ENCODE measurements around the gene NEB.
A peak's percentile ranks its signal among the peaks of the same experiment; 100 is the strongest.

The NEB gene

GRCh38 chr2:151758744-151759143 lies 24.5 kb upstream of the NEB start:
- Histone ChIP-seq H3K27ac (ENCODE audit: low read length, poor library complexity, severe bottlenecking) (no peak overlapping the region), H3K23ac (ENCODE audit: low read length in 2 of 2) (no peak overlapping the region), H4K8ac (ENCODE audit: low read length) (no peak overlapping the region), H3K79me1 (replicated peaks; ENCODE audit: low read length, poor library complexity, severe bottlenecking) (no peaks in the 10 kb centered on the region), H3K9ac (ENCODE audit: low read length) (no peak overlapping the region), H3K27me3 (ENCODE audit: control insufficient read depth in 1 of 2, insufficient read depth in 1 of 2, low read length in 2 of 2) (no peaks in the 10 kb centered on the region), H3K4me2 (ENCODE audit: low read length, poor library complexity, severe bottlenecking) (no peak overlapping the region), H2AFZ (ENCODE audit: low read depth, low read length) (no peak overlapping the region), H4K91ac (ENCODE audit: low read length) (no peak overlapping the region), H3K36me3 (ENCODE audit: control insufficient read depth in 1 of 2, insufficient read depth in 2 of 2, low read depth in 1 of 2, low read length in 2 of 2) (no peaks in the 10 kb centered on the region), H3K4me1 (ENCODE audit: control insufficient read depth, insufficient read depth, low read depth, low read length) (peaks cover 5% of the 10 kb centered on the region), H2BK15ac (ENCODE audit: low read depth, poor library complexity, severe bottlenecking) (no peak overlapping the region), H2AK5ac (ENCODE audit: low read length, severe bottlenecking) (no peak overlapping the region), H3K18ac (ENCODE audit: low read depth in 1 of 2, low read length in 2 of 2) (no peak overlapping the region), H2BK5ac (ENCODE audit: low read depth, low read length, poor library complexity, severe bottlenecking) (no peak overlapping the region), H3K4ac (ENCODE audit: low read depth in 1 of 2, low read length in 2 of 2) (no peak overlapping the region), H3K9me3 (ENCODE audit: control insufficient read depth, low read length) (no peaks in the 10 kb centered on the region), H3K4me3 (ENCODE audit: insufficient read depth in 1 of 2, low read depth in 1 of 2, low read length in 2 of 2) (no peak overlapping the region), H3K14ac (ENCODE audit: low read length in 2 of 2) (no peak overlapping the region), H2BK12ac (ENCODE audit: low read length in 2 of 2) (no peak overlapping the region), H2BK120ac (ENCODE audit: low read depth, low read length) (no peak overlapping the region)
- DNase-seq, result no peak
- 91% methylated on average over 3 of the region's 3 CpGs for WGBS

GRCh38 chr2:151757861-151758260 lies 23.6 kb upstream of the NEB start:
- no peak overlapping the region for H2AFZ ChIP-seq (ENCODE audit: low read depth, low read length)
- no peak overlapping the region for H3K4me2 ChIP-seq (ENCODE audit: low read length, poor library complexity, severe bottlenecking)
- peaks cover 5% of the 10 kb centered on the region for H3K4me1 ChIP-seq (ENCODE audit: control insufficient read depth, insufficient read depth, low read depth, low read length)
- no peak overlapping the region for H2BK12ac ChIP-seq (ENCODE audit: low read length in 2 of 2)
- DNase-seq, result no peak
- H3K4ac ChIP-seq (ENCODE audit: low read depth in 1 of 2, low read length in 2 of 2), result no peak overlapping the region
- no peak overlapping the region for H2BK120ac ChIP-seq (ENCODE audit: low read depth, low read length)
- H3K79me1 ChIP-seq (replicated peaks; ENCODE audit: low read length, poor library complexity, severe bottlenecking), result no peaks in the 10 kb centered on the region
- no peak overlapping the region for H3K27ac ChIP-seq (ENCODE audit: low read length, poor library complexity, severe bottlenecking)
- no peak overlapping the region for H2BK15ac ChIP-seq (ENCODE audit: low read depth, poor library complexity, severe bottlenecking)
- no peak overlapping the region for H2AK5ac ChIP-seq (ENCODE audit: low read length, severe bottlenecking)
- no peak overlapping the region for H3K14ac ChIP-seq (ENCODE audit: low read length in 2 of 2)
- WGBS, result 92% methylated on average over 1 of the region's 1 CpG
- H3K9me3 ChIP-seq (ENCODE audit: control insufficient read depth, low read length), result no peaks in the 10 kb centered on the region
- no peak overlapping the region for H2BK5ac ChIP-seq (ENCODE audit: low read depth, low read length, poor library complexity, severe bottlenecking)
- no peak overlapping the region for H4K91ac ChIP-seq (ENCODE audit: low read length)
- H4K8ac ChIP-seq (ENCODE audit: low read length), result no peak overlapping the region
- no peaks in the 10 kb centered on the region for H3K36me3 ChIP-seq (ENCODE audit: control insufficient read depth in 1 of 2, insufficient read depth in 2 of 2, low read depth in 1 of 2, low read length in 2 of 2)
- H3K4me3 ChIP-seq (ENCODE audit: insufficient read depth in 1 of 2, low read depth in 1 of 2, low read length in 2 of 2), result no peak overlapping the region
- no peaks in the 10 kb centered on the region for H3K27me3 ChIP-seq (ENCODE audit: control insufficient read depth in 1 of 2, insufficient read depth in 1 of 2, low read length in 2 of 2)
- H3K23ac ChIP-seq (ENCODE audit: low read length in 2 of 2), result no peak overlapping the region
- no peak overlapping the region for H3K9ac ChIP-seq (ENCODE audit: low read length)
- no peak overlapping the region for H3K18ac ChIP-seq (ENCODE audit: low read depth in 1 of 2, low read length in 2 of 2)

- 90% methylated on average over 2 of the region's 2 CpGs for WGBS
- H3K14ac ChIP-seq (ENCODE audit: low read length in 2 of 2), result peak overlapping the region in 1 of 2 experiments; percentile 59
- DNase-seq, result no peak
These were observed 22.5 kb upstream of the NEB start for GRCh38 chr2:151756820-151757219.

GRCh38 chr2:151754253-151754897 lies 20.1 kb upstream of the NEB start:
- H2BK5ac ChIP-seq (ENCODE audit: low read depth, low read length, poor library complexity, severe bottlenecking), result no peak overlapping the region
- no peak overlapping the region for H2BK120ac ChIP-seq (ENCODE audit: low read depth, low read length)
- no peaks in the 10 kb centered on the region for H3K9me3 ChIP-seq (ENCODE audit: control insufficient read depth, low read length)
- H3K4me1 ChIP-seq (ENCODE audit: control insufficient read depth, insufficient read depth, low read depth, low read length), result no peaks in the 10 kb centered on the region
- no peaks in the 10 kb centered on the region for H3K27me3 ChIP-seq (ENCODE audit: control insufficient read depth in 1 of 2, insufficient read depth in 1 of 2, low read length in 2 of 2)
- H3K9ac ChIP-seq (ENCODE audit: low read length), result no peak overlapping the region
- no peak overlapping the region for H4K91ac ChIP-seq (ENCODE audit: low read length)
- H3K4ac ChIP-seq (ENCODE audit: low read depth in 1 of 2, low read length in 2 of 2), result no peak overlapping the region
- H3K27ac ChIP-seq (ENCODE audit: low read length, poor library complexity, severe bottlenecking), result no peak overlapping the region
- no peak overlapping the region for H2AK5ac ChIP-seq (ENCODE audit: low read length, severe bottlenecking)
- no peak overlapping the region for H2BK15ac ChIP-seq (ENCODE audit: low read depth, poor library complexity, severe bottlenecking)
- H3K4me3 ChIP-seq (ENCODE audit: insufficient read depth in 1 of 2, low read depth in 1 of 2, low read length in 2 of 2), result no peak overlapping the region
- H3K79me1 ChIP-seq (replicated peaks; ENCODE audit: low read length, poor library complexity, severe bottlenecking), result no peaks in the 10 kb centered on the region
- no peak overlapping the region for H2AFZ ChIP-seq (ENCODE audit: low read depth, low read length)
- no peak overlapping the region for H3K18ac ChIP-seq (ENCODE audit: low read depth in 1 of 2, low read length in 2 of 2)
- no peak for DNase-seq
- H3K14ac ChIP-seq (ENCODE audit: low read length in 2 of 2), result peak overlapping the region in 1 of 2 experiments; percentile 48
- H3K4me2 ChIP-seq (ENCODE audit: low read length, poor library complexity, severe bottlenecking), result no peak overlapping the region
- no peak overlapping the region for H2BK12ac ChIP-seq (ENCODE audit: low read length in 2 of 2)
- H3K23ac ChIP-seq (ENCODE audit: low read length in 2 of 2), result no peak overlapping the region
- H3K36me3 ChIP-seq (ENCODE audit: control insufficient read depth in 1 of 2, insufficient read depth in 2 of 2, low read depth in 1 of 2, low read length in 2 of 2), result no peaks in the 10 kb centered on the region
- H4K8ac ChIP-seq (ENCODE audit: low read length), result no peak overlapping the region
- 56% methylated on average over 1 of the region's 1 CpG for WGBS

More at GRCh38 chr2:151756820-151757219, 22.5 kb upstream of the NEB start:
- Histone ChIP-seq H3K4me1 (ENCODE audit: control insufficient read depth, insufficient read depth, low read depth, low read length) (peaks cover 5% of the 10 kb centered on the region), H3K18ac (ENCODE audit: low read depth in 1 of 2, low read length in 2 of 2) (no peak overlapping the region), H2BK15ac (ENCODE audit: low read depth, poor library complexity, severe bottlenecking) (no peak overlapping the region), H2BK12ac (ENCODE audit: low read length in 2 of 2) (no peak overlapping the region), H2BK5ac (ENCODE audit: low read depth, low read length, poor library complexity, severe bottlenecking) (no peak overlapping the region), H2AK5ac (ENCODE audit: low read length, severe bottlenecking) (no peak overlapping the region), H3K4me2 (ENCODE audit: low read length, poor library complexity, severe bottlenecking) (no peak overlapping the region), H3K27ac (ENCODE audit: low read length, poor library complexity, severe bottlenecking) (no peak overlapping the region), H3K27me3 (ENCODE audit: control insufficient read depth in 1 of 2, insufficient read depth in 1 of 2, low read length in 2 of 2) (no peaks in the 10 kb centered on the region), H2BK120ac (ENCODE audit: low read depth, low read length) (no peak overlapping the region), H3K4ac (ENCODE audit: low read depth in 1 of 2, low read length in 2 of 2) (no peak overlapping the region), H3K4me3 (ENCODE audit: insufficient read depth in 1 of 2, low read depth in 1 of 2, low read length in 2 of 2) (no peak overlapping the region), H3K9me3 (ENCODE audit: control insufficient read depth, low read length) (no peaks in the 10 kb centered on the region), H3K9ac (ENCODE audit: low read length) (no peak overlapping the region), H4K8ac (ENCODE audit: low read length) (no peak overlapping the region), H2AFZ (ENCODE audit: low read depth, low read length) (no peak overlapping the region), H4K91ac (ENCODE audit: low read length) (no peak overlapping the region), H3K36me3 (ENCODE audit: control insufficient read depth in 1 of 2, insufficient read depth in 2 of 2, low read depth in 1 of 2, low read length in 2 of 2) (no peaks in the 10 kb centered on the region), H3K79me1 (replicated peaks; ENCODE audit: low read length, poor library complexity, severe bottlenecking) (no peaks in the 10 kb centered on the region), H3K23ac (ENCODE audit: low read length in 2 of 2) (no peak overlapping the region)

Data from mesenchymal stem cell (in vitro differentiated cells and primary cell).